A673 (cell line): ENCODE measurements around the gene DHX15. TPM values are rescaled to one million over a fixed set of nuclear protein-coding genes. Genes with fewer than 3 reads are reported as not detected.

Experiments used
- BruUV-seq: library from RNA; stranded (reverse); fragments of 400-500 nt; replicated peaks from 2 replicates; lab custom pipeline; 2021; lab: Mats Ljungman, UMichigan
- CTCF ChIA-PET: fragments of 300-600 bp; sonication (Branson Sonifier 250); formaldehyde crosslinking; loops from one replicate; lab custom pipeline; 2022; ENCODE audit warnings: antibody characterized with exemption; lab: Charles Lee
- POLR2A ChIA-PET: fragments of 300-600 bp; sonication (Branson Sonifier 250); formaldehyde crosslinking; loops from one replicate; lab custom pipeline; 2022; ENCODE audit warnings: antibody characterized with exemption; ENCODE audit not compliant: low non-redundant PET; lab: Charles Lee
- DNase-seq: peaks from one replicate; pipeline ENCODE4 v3.0.0-alpha.2; 2015; ENCODE audit warnings: low spot score
- H3K27ac ChIP-seq: fragments of 200-600 bp; sonication (generic); 2 replicates; pipeline ENCODE4 v1.5.1; 2016; ENCODE audit warnings: mixed run types, low read depth, mild to moderate bottlenecking, mixed read lengths, antibody characterized with exemption, low read length; ENCODE audit not compliant: poor library complexity, severe bottlenecking
- H3K27me3 ChIP-seq: fragments of 200-600 bp; sonication (generic); replicated peaks from 2 replicates; pipeline ENCODE4 v1.6.1; 2017; ENCODE audit warnings: mixed run types, low read depth, mild to moderate bottlenecking, mixed read lengths, antibody characterized with exemption, low read length; ENCODE audit not compliant: insufficient read depth, poor library complexity
- H3K36me3 ChIP-seq: fragments of 200-600 bp; sonication (generic); 2 replicates; pipeline ENCODE4 v1.6.1; 2016; ENCODE audit warnings: mixed run types, mild to moderate bottlenecking, mixed read lengths, antibody characterized with exemption, low read length; ENCODE audit not compliant: insufficient read depth, poor library complexity, severe bottlenecking
- H3K4me1 ChIP-seq: fragments of 200-600 bp; sonication (generic); 2 replicates; pipeline ENCODE4 v1.6.1; 2017; ENCODE audit warnings: mixed run types, mild to moderate bottlenecking, mixed read lengths, antibody characterized with exemption, low read length; ENCODE audit not compliant: insufficient read depth, poor library complexity, severe bottlenecking
- H3K4me3 ChIP-seq: fragments of 200-600 bp; sonication (generic); 2 replicates; pipeline ENCODE4 v1.5.1; 2016; ENCODE audit warnings: low read depth, mixed run types, mild to moderate bottlenecking, mixed read lengths, low read length; ENCODE audit not compliant: poor library complexity, severe bottlenecking
- H3K9me3 ChIP-seq: fragments of 200-600 bp; sonication (generic); 2 replicates; pipeline ENCODE4 v1.6.1; 2016; ENCODE audit warnings: mixed run types, low read depth, mild to moderate bottlenecking, mixed read lengths, antibody characterized with exemption, low read length; ENCODE audit not compliant: poor library complexity, severe bottlenecking
- CTCF ChIP-seq: fragments of 300-800, 200-600 bp; sonication (generic); conservative IDR thresholded peaks from 2 replicates; pipeline ENCODE4 v1.5.1; 2017; ENCODE audit warnings: low read depth, mild to moderate bottlenecking, antibody characterized with exemption, low read length, moderate library complexity, mixed read lengths
- EZH2 ChIP-seq: fragments of 200-600 bp; sonication (generic); IDR thresholded peaks from 2 replicates; pipeline ENCODE4 v1.6.1; 2017; ENCODE audit warnings: borderline replicate concordance, low read depth, mild to moderate bottlenecking, mixed read lengths, antibody characterized with exemption, low read length; ENCODE audit not compliant: poor library complexity, severe bottlenecking
- intact Hi-C: fragments of 100-400 bp; cut with micrococcal nuclease; formaldehyde crosslinking; loops from one replicate; pipeline ENCODE4 v1.10.0; 2022; ENCODE audit not compliant: unreplicated experiment
- total RNA-seq: library from RNA; stranded (reverse); gene quantifications from 2 replicates; pipeline ENCODE4 v1.2.3, GENCODE V29; 2021

Gene DHX15
- total RNA-seq, 1 experiment from 2014 or later = 229 TPM

- intact Hi-C loops = no loop called here
- H3K9me3 ChIP-seq = no peaks in the 10 kb centered on the region
- no peaks in the 10 kb centered on the region for H3K4me1 ChIP-seq
- H3K36me3 ChIP-seq = no peaks in the 10 kb centered on the region
- no TSS peak for BruUV-seq
- CTCF ChIA-PET = no interaction called here
- no peak overlapping the region for H3K27ac ChIP-seq
- TF ChIP-seq CTCF (no peak), EZH2 (no peak)
- H3K4me3 ChIP-seq = no peak overlapping the region
- POLR2A ChIA-PET = no interaction called here
- no peak for DNase-seq
- no peaks in the 10 kb centered on the region for H3K27me3 ChIP-seq
These were observed 27.2 kb upstream of the DHX15 start for GRCh38 chr4:24611575-24611974.

GRCh38 chr4:24607334-24607733 lies 23.0 kb upstream of the DHX15 start:
- TF ChIP-seq EZH2 (no peak), CTCF (no peak)
- no TSS peak for BruUV-seq
- Histone ChIP-seq H3K27me3 (peaks cover 7% of the 10 kb centered on the region), H3K4me1 (no peaks in the 10 kb centered on the region), H3K36me3 (no peaks in the 10 kb centered on the region), H3K27ac (no peak overlapping the region), H3K9me3 (no peaks in the 10 kb centered on the region), H3K4me3 (no peak overlapping the region)
- CTCF ChIA-PET = no interaction called here
- DNase-seq = no peak
- intact Hi-C loops = no loop called here
- POLR2A ChIA-PET = no interaction called here

- BruUV-seq = no TSS peak
- H3K27me3 ChIP-seq = peaks cover 7% of the 10 kb centered on the region
- ChIA-PET CTCF (no interaction called here), POLR2A (no interaction called here)
- no peaks in the 10 kb centered on the region for H3K4me1 ChIP-seq
- H3K36me3 ChIP-seq = no peaks in the 10 kb centered on the region
- H3K9me3 ChIP-seq = no peaks in the 10 kb centered on the region
- intact Hi-C loops = no loop called here
- no peak overlapping the region for H3K4me3 ChIP-seq
- DNase-seq = no peak
- no peak overlapping the region for H3K27ac ChIP-seq
- TF ChIP-seq EZH2 (no peak), CTCF (no peak)
These were observed 20.9 kb upstream of the DHX15 start for GRCh38 chr4:24605216-24605615.
